Subcutaneous abdominal adipose tissue (tissue), 5 donors: Measurements from ENCODE around the gene NCEH1.
"Not testable (repeated sequence)": the region's sequence is repeated elsewhere in the genome, so short reads cannot be mapped to it uniquely, and the experiment has no call there.

Experiments used
- H3K27ac ChIP-seq: one replicate; pipeline ENCODE4 v1.7.0; 2013; ENCODE audit warnings: low read depth, mild to moderate bottlenecking, inconsistent platforms, low read length, moderate library complexity
- H3K27me3 ChIP-seq, 5 donors: one replicate each; pipeline ENCODE4 v1.7.0; 2013; ENCODE audit warnings: low read length in 5 of 5, inconsistent platforms in 1 of 5; ENCODE audit not compliant: control insufficient read depth in 5 of 5, insufficient read depth in 4 of 5
- H3K36me3 ChIP-seq, 5 donors: one replicate each; pipeline ENCODE4 v1.7.0; 2013; ENCODE audit warnings: low read length in 5 of 5; ENCODE audit not compliant: control insufficient read depth in 5 of 5, insufficient read depth in 5 of 5
- H3K4me1 ChIP-seq, 5 donors: one replicate each; pipeline ENCODE4 v1.7.0; 2013; ENCODE audit warnings: low read length in 5 of 5, mild to moderate bottlenecking in 3 of 5, moderate library complexity in 1 of 5; ENCODE audit not compliant: control insufficient read depth in 5 of 5, insufficient read depth in 5 of 5
- H3K4me3 ChIP-seq, 5 donors: one replicate each; pipeline ENCODE4 v1.7.0; 2013; ENCODE audit warnings: low read length in 5 of 5, low read depth in 1 of 5
- H3K9ac ChIP-seq, 5 donors: one replicate each; pipeline ENCODE4 v1.7.0; 2013; ENCODE audit warnings: low read length in 5 of 5, mild to moderate bottlenecking in 4 of 5, moderate library complexity in 3 of 5
- H3K9me3 ChIP-seq, 5 donors: one replicate each; pipeline ENCODE4 v1.7.0; 2013; ENCODE audit warnings: low read length in 5 of 5; ENCODE audit not compliant: control insufficient read depth in 5 of 5
- donor health status: healthy.
- donor health status: healthy.
- donor health status: healthy.
- donor health status: healthy.
- donor health status: healthy.

NCEH1 gene

GRCh38 chr3:172665510-172665909 lies 45.4 kb downstream of the NCEH1 start:
- H3K4me3 ChIP-seq, H3K9ac ChIP-seq, H3K4me1 ChIP-seq: not testable (repeated sequence)

GRCh38 chr3:172660421-172660820 lies 50.4 kb downstream of the NCEH1 start:
- H3K27me3 ChIP-seq, H3K9ac ChIP-seq, H3K4me3 ChIP-seq, H3K9me3 ChIP-seq, H3K27ac ChIP-seq, H3K4me1 ChIP-seq, H3K36me3 ChIP-seq: not testable (repeated sequence)

More at GRCh38 chr3:172665510-172665909, 45.4 kb downstream of the NCEH1 start:
- not testable (repeated sequence) for H3K27me3 ChIP-seq, H3K36me3 ChIP-seq, H3K9me3 ChIP-seq, H3K27ac ChIP-seq

GRCh38 chr3:172659246-172660002 lies 51.4 kb downstream of the NCEH1 start:
- Histone ChIP-seq H3K4me1 (peaks cover 0 to 5% (median 0%) of the 10 kb centered on the region in 5 donors), H3K27ac (no peak overlapping the region), H3K9me3 (no peaks in the 10 kb centered on the region), H3K36me3 (no peaks in the 10 kb centered on the region), H3K9ac (no peak overlapping the region), H3K27me3 (no peaks in the 10 kb centered on the region), H3K4me3 (no peak overlapping the region)

GRCh38 chr3:172658344-172659245 lies 52.3 kb downstream of the NCEH1 start:
- Histone ChIP-seq H3K27ac (no peak overlapping the region), H3K4me1 (peaks cover 0 to 5% (median 0%) of the 10 kb centered on the region in 5 donors), H3K9ac (no peak overlapping the region), H3K9me3 (no peaks in the 10 kb centered on the region), H3K4me3 (no peak overlapping the region), H3K36me3 (no peaks in the 10 kb centered on the region), H3K27me3 (no peaks in the 10 kb centered on the region)

- Histone ChIP-seq H3K27ac (no peak overlapping the region), H3K4me3 (no peak overlapping the region), H3K4me1 (peaks cover 0 to 5% (median 0%) of the 10 kb centered on the region in 5 donors), H3K9ac (no peak overlapping the region), H3K27me3 (no peaks in the 10 kb centered on the region), H3K36me3 (no peaks in the 10 kb centered on the region), H3K9me3 (no peaks in the 10 kb centered on the region)
These were observed 54.3 kb downstream of the NCEH1 start for GRCh38 chr3:172656602-172657001.

GRCh38 chr3:172655388-172655787 lies 55.5 kb downstream of the NCEH1 start:
- Histone ChIP-seq H3K36me3 (no peaks in the 10 kb centered on the region), H3K4me3 (no peak overlapping the region), H3K9ac (no peak overlapping the region), H3K27ac (no peak overlapping the region), H3K27me3 (no peaks in the 10 kb centered on the region), H3K4me1 (peaks cover 0 to 5% (median 0%) of the 10 kb centered on the region in 5 donors), H3K9me3 (no peaks in the 10 kb centered on the region)

- H3K27me3 ChIP-seq = no peaks in the 10 kb centered on the region
- H3K9ac ChIP-seq = no peak overlapping the region
- H3K27ac ChIP-seq = no peak overlapping the region
- no peak overlapping the region for H3K4me3 ChIP-seq
- no peaks in the 10 kb centered on the region for H3K9me3 ChIP-seq
- peaks cover 0 to 5% (median 0%) of the 10 kb centered on the region in 5 donors for H3K4me1 ChIP-seq
- H3K36me3 ChIP-seq = no peaks in the 10 kb centered on the region
These were observed 56.4 kb downstream of the NCEH1 start for GRCh38 chr3:172654470-172654869.

GRCh38 chr3:172653004-172653572 lies 57.8 kb downstream of the NCEH1 start:
- Histone ChIP-seq H3K9ac (no peak overlapping the region), H3K9me3 (no peaks in the 10 kb centered on the region), H3K27ac (no peak overlapping the region), H3K4me3 (no peak overlapping the region), H3K36me3 (no peaks in the 10 kb centered on the region), H3K4me1 (peaks cover 0 to 5% (median 0%) of the 10 kb centered on the region in 5 donors), H3K27me3 (no peaks in the 10 kb centered on the region)

- peaks cover 0 to 5% (median 0%) of the 10 kb centered on the region in 5 donors for H3K4me1 ChIP-seq
- no peak overlapping the region for H3K4me3 ChIP-seq
- H3K9me3 ChIP-seq = no peaks in the 10 kb centered on the region
- H3K27ac ChIP-seq = no peak overlapping the region
- no peaks in the 10 kb centered on the region for H3K36me3 ChIP-seq
- H3K27me3 ChIP-seq = no peaks in the 10 kb centered on the region
- H3K9ac ChIP-seq = no peak overlapping the region
These were observed 58.8 kb downstream of the NCEH1 start for GRCh38 chr3:172651936-172652625.
